ENCODE measurements around the gene TTC22.

- no peak for TF ChIP-seq CTCF (IDR thresholded peaks at IDR 0.05)
- TF ChIP-seq POLR2A (IDR thresholded peaks at IDR 0.05) = no peak
- no peak for TF ChIP-seq POLR2AphosphoS5 (IDR thresholded peaks at IDR 0.05)
- no peak for TF ChIP-seq EP300 (IDR thresholded peaks at IDR 0.05)
Measured at GRCh38 chr1:54811066-54811465, 9.9 kb upstream of the TTC22 start.
